ENCODE data around the gene KLHL30.

Gene KLHL30

GRCh38 chr2:238145046-238145445 is 6.6 kb downstream of the KLHL30 start:
- no peak for TF ChIP-seq ARNTL (CRISPR knock-in tag; IDR thresholded peaks at IDR 0.05; ENCODE audit: borderline replicate concordance, low read depth)
- no peak for TF ChIP-seq ZFP30 (CRISPR knock-in tag; IDR thresholded peaks at IDR 0.05)
- no peak for TF ChIP-seq CREB5 (CRISPR knock-in tag; IDR thresholded peaks at IDR 0.05; ENCODE audit: low read depth)
- TF ChIP-seq ZNF8 (CRISPR knock-in tag; IDR thresholded peaks at IDR 0.05) = no peak
- TF ChIP-seq CSDC2 (CRISPR knock-in tag; IDR thresholded peaks at IDR 0.05) = no peak
- TF ChIP-seq BACH2 (CRISPR knock-in tag; IDR thresholded peaks at IDR 0.05; ENCODE audit: borderline replicate concordance) = no peak
- no peak for TF ChIP-seq CSRNP3 (CRISPR knock-in tag; IDR thresholded peaks at IDR 0.05)
- TF ChIP-seq ESRRG (CRISPR knock-in tag; IDR thresholded peaks at IDR 0.05) = no peak
- TF ChIP-seq OSR1 (CRISPR knock-in tag; IDR thresholded peaks at IDR 0.05) = no peak
- TF ChIP-seq ZFP3 (CRISPR knock-in tag; IDR thresholded peaks at IDR 0.05) = no peak
- TF ChIP-seq ISL1 (CRISPR knock-in tag; IDR thresholded peaks at IDR 0.05) = no peak
- TF ChIP-seq ZNF70 (CRISPR knock-in tag; IDR thresholded peaks at IDR 0.05) = no peak
- no peak for TF ChIP-seq GLIS3 (CRISPR knock-in tag; IDR thresholded peaks at IDR 0.05)
- TF ChIP-seq ZC3H10 (CRISPR knock-in tag; IDR thresholded peaks at IDR 0.05) = no peak
- TF ChIP-seq TOX (CRISPR knock-in tag; IDR thresholded peaks at IDR 0.05; ENCODE audit: borderline replicate concordance) = no peak
- no peak for TF ChIP-seq ZNF565 (CRISPR knock-in tag; conservative IDR thresholded peaks at IDR 0.05; ENCODE audit: low read depth)
- TF ChIP-seq PPARA (CRISPR knock-in tag; IDR thresholded peaks at IDR 0.05; ENCODE audit: borderline replicate concordance) = no peak

GRCh38 chr2:238145851-238146250 is 7.4 kb downstream of the KLHL30 start:
- ATAC-seq = no peak

More at GRCh38 chr2:238145046-238145445, 6.6 kb downstream of the KLHL30 start:
- no peak for ATAC-seq

GRCh38 chr2:238146884-238147544 is 8.5 kb downstream of the KLHL30 start:
- no peak for ATAC-seq
- TF ChIP-seq TCF4 (CRISPR knock-in tag; IDR thresholded peaks at IDR 0.05; ENCODE audit: borderline replicate concordance) (no peak), CSRNP3 (CRISPR knock-in tag; IDR thresholded peaks at IDR 0.05) (no peak), OSR1 (CRISPR knock-in tag; IDR thresholded peaks at IDR 0.05) (no peak), RARB (CRISPR knock-in tag; IDR thresholded peaks at IDR 0.05) (no peak), ZNF8 (CRISPR knock-in tag; IDR thresholded peaks at IDR 0.05) (no peak), ZFP3 (CRISPR knock-in tag; IDR thresholded peaks at IDR 0.05) (no peak), ISL1 (CRISPR knock-in tag; IDR thresholded peaks at IDR 0.05) (no peak), ARNTL (CRISPR knock-in tag; IDR thresholded peaks at IDR 0.05; ENCODE audit: borderline replicate concordance, low read depth) (no peak), ZC3H10 (CRISPR knock-in tag; IDR thresholded peaks at IDR 0.05) (no peak), PPARA (CRISPR knock-in tag; IDR thresholded peaks at IDR 0.05; ENCODE audit: borderline replicate concordance) (no peak), SNAI2 (CRISPR knock-in tag; IDR thresholded peaks at IDR 0.05) (no peak), CSDC2 (CRISPR knock-in tag; IDR thresholded peaks at IDR 0.05) (no peak), PATZ1 (CRISPR knock-in tag; IDR thresholded peaks at IDR 0.05; ENCODE audit: borderline replicate concordance) (no peak), BACH2 (CRISPR knock-in tag; IDR thresholded peaks at IDR 0.05; ENCODE audit: borderline replicate concordance) (no peak), TOX (CRISPR knock-in tag; IDR thresholded peaks at IDR 0.05; ENCODE audit: borderline replicate concordance) (no peak), ESRRG (CRISPR knock-in tag; IDR thresholded peaks at IDR 0.05) (no peak)

More at GRCh38 chr2:238145851-238146250, 7.4 kb downstream of the KLHL30 start:
- no peak for TF ChIP-seq ZFP30 (CRISPR knock-in tag; IDR thresholded peaks at IDR 0.05)
- TF ChIP-seq TCF4 (CRISPR knock-in tag; IDR thresholded peaks at IDR 0.05; ENCODE audit: borderline replicate concordance) = no peak
- TF ChIP-seq CSRNP3 (CRISPR knock-in tag; IDR thresholded peaks at IDR 0.05) = no peak
- no peak for TF ChIP-seq GLIS3 (CRISPR knock-in tag; IDR thresholded peaks at IDR 0.05)
- no peak for TF ChIP-seq CREB5 (CRISPR knock-in tag; IDR thresholded peaks at IDR 0.05; ENCODE audit: low read depth)

Data from SK-N-SH treated with all-trans-retinoic acid at 6 μM for 48 hours (cell line).